GM21515 (cell line): ENCODE results near the gene CHGA.

Experiments used
- ATAC-seq: cut with Tn5 transposase; IDR thresholded peaks from one replicate; pipeline ENCODE4 v1.9.1; 2021; ENCODE audit not compliant: unreplicated experiment

Gene CHGA

DNA sequence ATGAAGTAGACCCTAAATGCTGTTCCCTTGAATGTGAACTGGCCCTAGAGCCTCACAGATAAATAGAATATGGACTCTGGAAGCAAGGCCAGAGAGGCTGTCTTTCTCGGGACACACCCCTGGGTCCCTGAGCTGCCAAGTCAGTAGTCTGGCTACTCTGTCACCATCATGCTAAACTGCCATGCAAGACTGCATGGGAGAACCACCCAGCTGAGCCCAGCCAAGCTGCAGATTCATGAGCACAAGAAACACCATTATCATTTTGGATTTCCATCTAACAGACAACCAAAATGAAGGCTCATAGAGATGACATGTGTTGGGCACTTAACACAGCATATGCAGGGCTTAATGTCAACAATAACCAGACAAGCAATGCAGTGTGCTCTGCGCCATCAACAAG, 53.3 kb downstream of the CHGA start:
- ATAC-seq = no peak

DNA sequence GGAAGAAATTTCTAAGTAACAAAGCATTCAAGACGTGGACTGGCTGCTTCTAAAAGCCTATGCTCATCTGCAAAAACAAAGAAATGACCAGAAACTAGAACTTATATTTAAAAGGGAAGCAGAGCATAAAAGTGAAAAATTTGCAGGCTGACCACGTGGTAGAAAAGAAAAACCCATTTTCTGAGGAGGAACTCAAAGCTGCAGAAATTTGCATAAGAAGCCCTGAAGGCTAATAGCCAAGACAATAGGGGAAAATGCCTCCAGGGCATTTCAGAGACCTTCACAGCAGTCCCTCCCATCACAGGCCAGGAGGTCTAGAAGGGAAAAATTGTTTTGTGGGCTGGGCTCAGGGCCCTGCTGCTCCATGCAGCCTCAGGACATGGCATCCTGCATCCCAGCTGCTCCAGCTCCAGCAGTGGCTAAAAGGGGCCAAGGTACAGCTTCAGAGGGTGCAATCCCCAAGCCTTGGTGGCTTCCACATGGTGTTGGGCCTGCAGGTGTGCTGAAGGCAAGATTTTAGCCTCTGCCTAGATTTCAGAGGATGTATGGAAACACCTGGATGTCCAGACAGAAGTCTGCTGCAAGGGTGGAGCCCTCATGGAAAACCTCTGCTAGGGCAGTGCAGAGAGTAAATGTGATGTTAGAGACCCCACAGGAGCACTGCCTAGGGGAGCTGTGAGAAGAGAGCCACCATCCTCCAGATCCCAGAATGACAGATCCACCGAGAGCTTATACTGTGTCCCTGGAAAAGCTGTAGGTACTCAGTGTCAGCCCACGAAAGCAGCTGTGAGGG, 55.5 kb downstream of the CHGA start:
- ATAC-seq = no peak

DNA sequence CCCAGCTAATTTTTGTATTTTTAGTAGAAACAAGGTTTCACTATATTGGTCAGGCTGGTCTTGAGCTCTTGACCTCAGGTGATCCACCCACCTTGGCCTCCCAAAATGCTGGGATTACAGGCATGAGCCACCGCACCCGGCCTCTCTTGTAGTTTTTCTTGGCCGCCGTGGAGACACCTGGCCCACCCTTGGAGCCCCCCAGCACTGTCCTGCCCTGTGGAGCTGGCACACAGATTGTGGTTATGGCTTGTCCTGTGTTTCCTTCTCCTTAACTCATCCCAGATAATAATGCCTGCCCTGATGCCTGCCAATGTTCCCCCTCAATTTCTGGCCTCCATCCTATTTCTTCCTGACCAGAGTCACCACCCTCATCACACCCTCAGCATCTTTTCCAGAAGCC, 57.9 kb downstream of the CHGA start:
- ATAC-seq = no peak

DNA sequence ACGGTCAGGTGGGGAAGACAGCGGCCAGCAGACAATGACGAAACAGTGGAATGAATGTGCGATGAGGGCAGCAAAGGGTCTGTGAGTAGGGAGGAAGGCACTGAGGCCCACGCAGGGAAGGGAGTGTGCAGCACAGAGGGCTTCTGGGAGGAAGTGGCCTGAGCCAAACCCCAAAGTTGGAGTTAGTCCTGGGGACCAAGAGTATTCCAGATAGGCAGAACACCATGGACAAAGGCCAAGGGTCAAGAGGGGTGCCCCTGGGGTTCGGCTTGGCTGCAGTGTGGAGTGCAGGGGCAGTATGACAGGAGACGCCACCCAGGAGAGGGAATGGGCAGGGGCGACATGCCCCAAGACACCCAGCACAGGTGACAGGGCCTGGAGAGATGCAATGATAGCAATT, 58.8 kb downstream of the CHGA start:
- ATAC-seq = no peak

GRCh38 chr14:92982956-92983355, 60.0 kb downstream of the CHGA start:
- ATAC-seq = no peak

DNA sequence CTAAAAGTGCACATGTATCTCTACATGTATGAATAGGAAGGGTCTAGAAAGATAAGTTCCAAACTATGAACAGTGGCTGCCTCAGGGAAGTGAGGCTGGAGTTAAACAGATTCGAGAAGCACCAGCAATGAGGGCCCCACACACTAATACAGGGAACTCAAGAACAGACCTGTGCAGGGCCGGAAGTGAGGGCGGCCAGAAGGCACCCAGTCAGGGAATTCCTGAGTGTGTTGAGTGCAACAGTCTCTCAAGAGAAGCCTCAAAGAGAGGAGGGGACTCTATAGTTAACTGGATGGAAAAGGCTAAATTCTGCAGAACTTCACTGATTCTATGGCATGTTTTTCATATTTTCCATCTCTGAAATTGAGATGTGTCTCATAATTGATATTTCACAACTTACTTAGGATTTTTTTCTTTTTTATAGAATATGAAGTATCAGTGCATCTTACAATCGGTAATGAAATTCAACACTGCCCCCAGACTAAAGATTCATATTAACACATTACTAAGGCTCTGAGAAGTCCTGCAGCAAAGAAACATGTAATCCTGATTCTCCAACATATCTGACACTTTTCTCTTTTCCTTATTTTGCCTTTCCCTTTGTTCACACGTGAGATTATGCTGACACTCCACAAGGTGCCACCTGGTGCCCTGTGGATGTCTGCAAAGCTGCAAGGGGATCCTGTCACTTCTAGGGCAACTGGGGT, 61.3 kb downstream of the CHGA start:
- ATAC-seq = no peak
